HG02852 (cell line): ENCODE results near the gene ERBB3.
"Not testable (repeated sequence)": the region's sequence is repeated elsewhere in the genome, so short reads cannot be mapped to it uniquely, and the experiment has no call there.

Experiments
- ATAC-seq: cut with Tn5 transposase; IDR thresholded peaks from one replicate; pipeline ENCODE4 v1.9.1; 2021; ENCODE audit warnings: mild to moderate bottlenecking, moderate library complexity; ENCODE audit not compliant: unreplicated experiment

Gene ERBB3

GRCh38 chr12:56110571-56110970 lies 30.6 kb downstream of the ERBB3 start:
- no peak for ATAC-seq

GRCh38 chr12:56114084-56114483 lies 34.1 kb downstream of the ERBB3 start:
- ATAC-seq: no peak

- ATAC-seq: no peak
These were observed 35.4 kb downstream of the ERBB3 start for GRCh38 chr12:56115329-56115728.

- peak; percentile 36 for ATAC-seq
These were observed 36.5 kb downstream of the ERBB3 start, which contains the start of gene RPL41 for GRCh38 chr12:56116267-56117081. RPL41 (plus strand) TSS chr12:56116633.

GRCh38 chr12:56117082-56117706 lies 37.2 kb downstream of the ERBB3 start:
- ATAC-seq: not testable (repeated sequence)

GRCh38 chr12:56117778-56118687 lies 38.1 kb downstream of the ERBB3 start, which contains the start of gene ZC3H10:
ZC3H10 (plus strand) TSS chr12:56118266; CDS start chr12:56120563, 2,297 bp downstream.
- ATAC-seq: peak; percentile 88

GRCh38 chr12:56118688-56119357 lies 38.9 kb downstream of the ERBB3 start:
- ATAC-seq: peak; percentile 2

- no peak for ATAC-seq
These were observed 39.4 kb downstream of the ERBB3 start for GRCh38 chr12:56119361-56119796.

GRCh38 chr12:56120158-56120846 lies 40.3 kb downstream of the ERBB3 start:
- no peak for ATAC-seq

GRCh38 chr12:56121204-56121870 lies 41.4 kb downstream of the ERBB3 start:
- no peak for ATAC-seq

GRCh38 chr12:56122637-56123036 lies 42.7 kb downstream of the ERBB3 start:
- no peak for ATAC-seq

GRCh38 chr12:56124133-56124532 lies 44.2 kb downstream of the ERBB3 start:
- no peak for ATAC-seq

GRCh38 chr12:56126732-56127239 lies 46.8 kb downstream of the ERBB3 start:
- ATAC-seq: no peak

- no peak for ATAC-seq
These were observed 47.5 kb downstream of the ERBB3 start for GRCh38 chr12:56127485-56127887.

GRCh38 chr12:56127888-56128669 lies 48.1 kb downstream of the ERBB3 start, which contains the start of gene ESYT1:
ESYT1 (plus strand) TSS chr12:56128267; CDS start chr12:56128320, 53 bp downstream.
- peak; percentile 89 for ATAC-seq

- ATAC-seq: no peak
These were observed 48.8 kb downstream of the ERBB3 start for GRCh38 chr12:56128670-56129205.

- ATAC-seq: peak; percentile 26
These were observed 49.4 kb downstream of the ERBB3 start for GRCh38 chr12:56129206-56129941.
